NCI-H2196 (cell line): ENCODE results near the gene TMPRSS15.
"Not testable (repeated sequence)": the region's sequence is repeated elsewhere in the genome, so short reads cannot be mapped to it uniquely, and the experiment has no call there.

Experiments
- DNase-seq: peaks from one replicate; lab custom pipeline; 2025; ENCODE audit not compliant: unreplicated experiment; lab: John Stamatoyannopoulos, UW

The TMPRSS15 gene

GRCh38 chr21:18403735-18404450, at the start of gene TMPRSS15:
TMPRSS15 (minus strand) TSS chr21:18403785; CDS start chr21:18403622, 163 bp downstream.
- no peak for DNase-seq

- no peak for DNase-seq
These were observed 48.1 kb upstream of the TMPRSS15 start for GRCh38 chr21:18451670-18452069.

- no peak for DNase-seq
These were observed 46.3 kb upstream of the TMPRSS15 start for GRCh38 chr21:18449605-18450550.

- no peak for DNase-seq
These were observed 40.1 kb upstream of the TMPRSS15 start for GRCh38 chr21:18443701-18444100.

GRCh38 chr21:18443085-18443484, 39.5 kb upstream of the TMPRSS15 start:
- DNase-seq = no peak

- DNase-seq = no peak
These were observed 26.8 kb upstream of the TMPRSS15 start for GRCh38 chr21:18430341-18430740.

GRCh38 chr21:18424276-18424675, 20.7 kb upstream of the TMPRSS15 start:
- DNase-seq = no peak

GRCh38 chr21:18417141-18417790, 13.7 kb upstream of the TMPRSS15 start:
- no peak for DNase-seq

GRCh38 chr21:18411565-18411964, 8.0 kb upstream of the TMPRSS15 start:
- no peak for DNase-seq

GRCh38 chr21:18409579-18409978, 6.0 kb upstream of the TMPRSS15 start:
- no peak for DNase-seq

- DNase-seq = no peak
These were observed 4.7 kb downstream of the TMPRSS15 start for GRCh38 chr21:18398843-18399242.

- DNase-seq = no peak
These were observed 15.6 kb downstream of the TMPRSS15 start for GRCh38 chr21:18387994-18388393.

- peak; percentile 3 for DNase-seq
These were observed 18.8 kb downstream of the TMPRSS15 start for GRCh38 chr21:18384771-18385170.

- not testable (repeated sequence) for DNase-seq
These were observed 20.5 kb downstream of the TMPRSS15 start for GRCh38 chr21:18382934-18383619.

GRCh38 chr21:18382141-18382540, 21.4 kb downstream of the TMPRSS15 start:
- no peak for DNase-seq

GRCh38 chr21:18373606-18374005, 30.0 kb downstream of the TMPRSS15 start:
- DNase-seq = no peak

GRCh38 chr21:18370301-18370700, 33.3 kb downstream of the TMPRSS15 start:
- no peak for DNase-seq

GRCh38 chr21:18369115-18369514, 34.5 kb downstream of the TMPRSS15 start:
- DNase-seq = no peak

GRCh38 chr21:18368205-18368604, 35.4 kb downstream of the TMPRSS15 start:
- DNase-seq = no peak

- DNase-seq = no peak
These were observed 46.8 kb downstream of the TMPRSS15 start for GRCh38 chr21:18356801-18357200.

- DNase-seq = no peak
These were observed 48.6 kb downstream of the TMPRSS15 start for GRCh38 chr21:18354947-18355346.
